Stimulated activated CD8-positive, alpha-beta memory T cell treated with anti-CD3 and anti-CD28 coated beads, Interleukin-12 subunit alpha, Interleukin-12 subunit beta, amount 100 ng/mL, for 24 hours (primary cell): ENCODE results near the gene F12.
"Not testable (repeated sequence)": the region's sequence is repeated elsewhere in the genome, so short reads cannot be mapped to it uniquely, and the experiment has no call there.

ENCODE experiments used
- DNase-seq: peaks from one replicate; pipeline ENCODE4 v3.0.0-alpha.2; 2020; ENCODE audit errors: extremely low read depth

Gene F12

DNA sequence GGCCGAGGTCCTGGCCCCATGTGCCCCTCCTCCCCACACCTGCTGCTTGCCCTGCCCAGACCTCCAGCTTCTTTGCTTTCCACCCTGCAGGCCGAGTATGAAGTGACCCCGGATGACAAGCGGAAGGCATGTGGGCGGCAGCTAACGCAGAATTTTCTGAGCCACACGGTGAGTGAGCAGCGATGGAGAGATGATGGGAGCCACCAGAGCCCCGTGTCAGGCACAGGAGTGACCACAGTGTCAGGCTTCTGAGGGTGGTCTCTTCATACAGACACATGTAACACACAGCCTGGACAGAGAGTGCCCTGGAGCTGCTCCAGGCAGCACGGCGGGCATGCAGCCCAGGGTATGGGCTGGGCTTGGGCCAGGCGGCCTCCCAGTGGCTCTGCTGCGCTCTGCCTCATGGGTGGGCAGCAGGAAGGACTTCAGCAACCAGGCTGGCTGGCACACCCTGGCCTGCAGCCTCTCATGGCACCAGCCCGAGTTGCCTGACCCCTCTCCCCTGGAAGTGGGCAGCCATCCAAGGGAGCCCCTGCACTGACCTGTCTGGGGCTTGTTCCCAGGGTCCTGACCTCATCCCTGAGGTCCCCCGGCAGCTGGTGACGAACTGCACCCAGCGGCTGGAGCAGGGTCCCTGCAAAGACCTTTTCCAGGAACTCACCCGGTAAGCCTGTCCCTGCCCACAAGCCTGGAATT is 22.9 kb upstream of the F12 start:
- DNase-seq = no peak

DNA sequence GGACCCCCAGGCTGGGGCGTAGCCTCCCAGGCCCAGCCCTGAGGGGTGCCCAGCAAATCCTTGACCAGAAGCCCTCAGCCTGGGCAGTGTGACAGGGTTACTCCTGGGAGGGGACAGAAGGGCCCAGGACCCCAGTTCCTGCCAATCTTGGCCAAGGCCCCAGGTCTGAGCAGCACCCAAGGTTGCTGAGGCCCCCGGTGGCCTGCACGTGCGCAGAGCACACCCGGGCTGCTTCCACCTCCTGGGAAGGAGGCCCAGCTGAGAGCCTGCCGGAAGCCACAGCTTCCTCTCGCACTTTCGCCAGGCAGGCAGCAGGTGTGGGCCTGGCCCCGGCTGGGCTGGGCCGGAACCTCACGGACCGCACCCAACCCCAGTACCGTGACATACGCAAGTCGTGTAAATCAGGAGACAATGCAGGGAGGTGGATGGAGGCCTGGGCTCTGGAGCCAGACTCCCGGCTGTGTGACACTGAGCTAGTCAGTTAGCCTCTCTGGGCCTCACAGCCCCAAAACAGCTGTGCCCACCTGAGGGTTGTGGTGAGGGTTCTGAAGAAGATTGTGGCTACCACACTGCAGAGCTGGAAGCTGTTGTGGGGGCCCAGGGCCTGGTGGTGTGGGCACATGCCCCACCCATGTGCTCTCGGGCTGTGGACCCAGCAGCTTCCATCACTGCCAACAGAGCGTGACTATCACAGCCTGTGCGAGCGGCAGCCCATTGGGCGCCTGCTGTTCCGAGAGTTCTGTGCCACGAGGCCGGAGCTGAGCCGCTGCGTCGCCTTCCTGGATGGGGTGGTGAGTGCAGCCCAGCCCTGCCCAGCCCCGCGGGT is 22.2 kb upstream of the F12 start:
- no peak for DNase-seq

DNA sequence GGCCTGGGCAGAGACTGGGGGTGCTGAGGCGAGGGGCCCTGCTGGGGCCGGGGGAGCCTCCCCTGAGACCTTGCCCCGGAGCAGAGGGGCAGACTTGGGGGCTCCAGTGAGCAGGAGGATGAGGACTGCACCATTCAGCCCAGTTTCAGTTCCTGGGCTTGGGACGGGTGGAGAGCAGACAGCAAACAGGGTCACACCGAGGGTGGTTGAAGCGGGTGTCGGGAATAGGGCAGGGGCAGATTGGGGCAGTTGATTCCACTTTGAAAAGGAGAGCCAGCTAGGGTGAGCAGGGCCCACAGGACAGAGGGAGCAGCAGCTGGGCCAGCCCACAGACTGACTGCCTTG is 21.6 kb upstream of the F12 start:
- DNase-seq = no peak

DNA sequence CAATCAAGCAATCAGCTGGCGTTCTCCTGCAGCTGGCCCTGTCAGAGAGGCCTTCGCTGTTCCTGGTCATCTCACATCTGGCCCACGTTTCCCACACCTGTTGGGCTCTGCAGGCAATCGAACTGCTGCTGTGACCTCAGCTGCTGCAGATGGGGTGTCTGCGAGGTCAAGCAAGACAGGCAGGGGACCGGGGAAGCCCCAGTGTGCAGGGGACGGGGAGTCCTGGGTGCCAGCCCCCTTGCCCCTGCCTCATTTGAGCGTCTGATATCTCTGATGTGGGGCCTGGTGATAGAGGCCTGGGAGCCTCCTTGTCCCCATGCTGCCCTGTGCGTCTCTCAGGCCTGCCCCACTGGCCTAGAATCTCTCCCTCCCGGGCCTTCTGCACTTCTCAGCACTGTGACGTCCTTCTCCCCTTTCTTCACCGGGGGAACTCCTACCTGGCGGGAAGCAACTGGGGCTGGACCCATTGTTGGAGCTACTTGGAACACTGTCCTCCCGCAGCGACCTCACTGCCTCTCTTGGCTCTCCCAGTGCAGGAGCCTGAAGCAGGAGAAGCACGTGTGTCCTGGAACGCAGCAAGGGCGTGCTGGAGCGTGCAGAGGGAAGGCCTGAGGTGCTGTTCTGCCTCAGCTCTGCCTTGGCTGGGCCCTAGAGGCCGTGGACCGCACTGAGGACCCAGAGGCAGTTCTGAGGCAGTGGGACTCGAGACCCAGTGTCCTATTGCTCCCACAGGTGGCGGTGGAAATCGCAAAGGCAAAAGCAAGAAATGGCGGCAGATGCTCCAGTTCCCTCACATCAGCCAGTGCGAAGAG is 21.0 kb upstream of the F12 start:
- no peak for DNase-seq

DNA sequence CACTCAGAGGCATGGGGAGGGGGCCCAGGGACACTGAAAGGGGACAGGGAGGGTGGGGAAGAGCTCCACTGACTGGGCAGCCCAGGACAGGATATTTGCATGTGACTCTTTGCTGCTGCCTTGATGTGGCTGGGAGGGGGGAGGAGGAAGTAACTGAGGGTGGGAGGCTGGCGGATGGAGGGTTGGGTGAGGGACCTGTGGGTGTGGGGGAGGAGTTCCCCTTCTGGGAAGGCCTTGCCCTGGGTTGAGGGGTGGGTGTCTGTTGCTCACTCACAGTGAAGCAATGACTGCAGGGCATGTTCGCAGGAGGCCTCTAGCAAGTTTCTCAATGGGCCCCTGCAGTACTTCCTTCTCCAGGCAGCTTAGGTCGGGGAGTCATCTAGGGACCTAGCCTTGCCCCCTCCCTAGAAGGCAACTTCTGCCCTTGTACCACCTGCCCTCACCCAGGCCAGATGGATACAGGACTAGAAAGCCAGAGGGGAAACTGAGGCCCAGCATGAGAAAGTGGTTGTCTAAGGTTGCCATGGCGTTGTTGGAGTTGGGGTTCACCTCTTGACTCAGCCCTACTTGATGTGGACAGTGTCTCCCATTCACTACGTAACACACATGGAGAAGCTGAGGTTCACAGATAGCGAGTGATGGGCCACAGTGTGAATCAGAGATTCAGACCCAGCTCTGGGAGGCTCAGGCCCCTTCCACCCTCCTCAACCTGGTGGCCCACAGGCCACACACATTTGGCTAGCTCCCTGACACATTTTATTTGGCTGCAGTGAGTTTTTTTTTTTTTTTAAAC is 20.1 kb upstream of the F12 start:
- DNase-seq = peak; percentile 70

DNA sequence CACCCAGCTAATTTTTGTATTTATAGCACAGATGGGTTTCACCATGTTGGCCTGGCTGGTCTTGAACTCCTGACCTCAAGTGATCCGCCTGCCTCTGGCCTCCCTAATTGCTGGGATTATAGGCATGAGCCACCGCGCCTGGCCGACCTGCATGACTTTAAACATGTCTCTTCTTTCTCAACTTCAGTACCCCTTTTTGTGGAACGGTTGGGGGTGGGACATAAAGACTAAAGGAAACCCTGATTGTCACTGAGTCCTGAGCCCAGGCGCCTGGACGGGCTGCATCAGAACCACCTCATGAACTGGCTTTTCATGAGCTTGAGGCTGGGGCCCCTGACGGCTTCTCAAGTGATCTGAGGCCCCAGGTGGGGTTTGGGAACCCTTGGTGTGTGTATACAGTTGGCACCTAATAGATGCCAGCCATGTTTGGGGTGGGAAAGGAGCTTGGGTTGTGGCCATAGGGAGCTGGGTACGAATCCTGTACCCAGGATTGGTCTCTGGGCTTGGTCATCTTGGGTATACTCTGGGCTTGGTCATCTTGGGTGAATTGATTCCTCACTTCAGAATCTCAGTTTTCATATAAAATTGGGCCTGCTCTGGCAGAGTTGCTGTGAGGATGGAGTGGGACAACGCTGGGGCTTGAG is 19.3 kb upstream of the F12 start:
- no peak for DNase-seq

DNA sequence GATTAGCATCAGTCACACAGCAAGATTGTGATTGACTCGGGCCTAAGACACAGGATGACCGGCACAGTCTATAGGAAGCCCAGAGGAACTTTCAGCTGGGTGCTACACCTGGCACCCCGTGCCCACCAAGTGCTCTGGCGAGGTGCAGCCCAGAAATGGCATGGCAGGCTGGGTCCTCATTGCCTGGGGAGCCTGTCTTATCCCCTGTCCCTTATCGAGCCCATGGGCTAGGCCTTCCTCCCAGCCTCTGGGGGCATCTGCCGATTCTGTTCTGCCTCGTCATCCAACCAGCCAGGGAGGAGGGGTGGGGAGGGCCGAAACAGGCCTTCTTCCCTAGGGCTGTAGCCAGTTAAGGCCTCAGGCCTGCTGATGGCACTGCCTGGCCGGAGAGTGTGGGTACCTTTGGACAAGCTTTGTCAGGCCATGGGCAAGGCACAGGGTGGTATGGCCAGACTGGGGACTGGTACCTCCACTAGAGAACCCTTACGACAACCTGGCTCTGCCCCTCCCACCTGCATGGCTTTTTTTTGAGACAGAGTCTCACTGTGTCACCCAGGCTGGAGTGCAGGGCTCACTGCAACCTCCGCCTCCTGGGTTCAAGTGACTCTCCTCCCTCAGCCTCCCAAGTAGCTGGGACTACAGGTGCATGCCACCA is 18.7 kb upstream of the F12 start:
- DNase-seq = no peak

DNA sequence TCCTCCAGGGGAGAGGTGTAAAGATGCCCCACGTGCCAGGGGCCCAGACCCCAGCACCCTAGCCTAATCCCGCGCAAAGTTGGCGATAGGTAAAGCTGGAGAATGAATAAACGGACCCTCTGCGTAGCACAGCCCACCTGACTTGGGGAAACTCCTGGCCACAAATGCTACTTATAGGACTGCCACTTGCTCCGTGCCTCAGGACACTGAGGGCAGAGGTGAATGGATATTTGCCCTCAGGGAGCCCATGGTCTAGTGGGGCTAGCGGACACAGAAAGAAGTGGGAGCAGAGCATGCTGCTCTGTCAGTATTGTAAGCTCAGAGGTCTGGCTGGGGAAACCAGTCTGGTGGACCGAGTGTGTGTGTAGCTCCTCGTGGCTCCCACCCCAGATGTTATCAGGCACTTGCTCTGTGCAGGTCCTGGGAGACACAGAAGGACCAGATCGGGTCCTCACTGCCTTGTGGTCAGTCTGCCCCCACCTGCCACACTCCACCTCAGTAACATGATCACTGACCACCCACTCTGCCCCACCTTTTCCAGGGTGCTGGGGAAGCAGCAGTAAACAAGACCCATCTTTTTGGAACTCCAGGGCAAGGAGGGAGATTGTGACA is 18.0 kb upstream of the F12 start:
- no peak for DNase-seq

DNA sequence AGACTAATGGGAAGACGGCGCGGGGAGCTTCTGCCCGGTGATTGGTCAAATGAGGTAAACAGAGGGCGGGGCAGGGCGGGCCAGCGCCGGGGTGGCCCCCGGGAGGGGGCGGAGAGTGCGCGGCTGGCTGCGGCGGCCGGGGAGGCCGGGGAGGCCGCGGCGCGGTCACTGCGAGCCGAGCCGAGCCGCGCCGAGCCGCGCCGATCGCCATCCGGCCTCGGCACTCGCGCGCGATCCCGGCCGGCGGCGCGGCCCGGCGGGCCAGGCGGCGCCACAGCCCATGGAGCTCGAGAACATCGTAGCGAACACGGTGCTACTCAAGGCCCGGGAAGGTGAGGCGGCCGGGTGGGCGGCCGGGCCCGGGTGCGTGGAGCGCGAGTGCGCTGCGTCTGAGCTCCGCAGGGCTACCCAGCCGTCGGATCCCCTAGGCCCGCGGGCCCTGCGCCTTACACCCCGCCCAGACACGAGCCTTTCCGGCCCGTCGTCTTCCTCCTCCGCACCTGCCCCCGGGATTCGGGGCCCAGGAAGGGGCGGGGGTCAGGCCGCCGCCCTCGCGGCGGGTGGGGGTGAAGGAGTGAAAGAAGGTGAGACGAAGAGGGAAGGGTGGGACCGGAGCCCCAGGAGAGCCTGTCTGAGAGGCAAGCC is 17.3 kb upstream of the F12 start, which contains the start of gene GRK6:
Gene GRK6 (plus strand): TSS at position 111 of the 645 bp plus-strand sequence. CDS start 170 bp downstream, at position 281.
- DNase-seq = no peak

DNA sequence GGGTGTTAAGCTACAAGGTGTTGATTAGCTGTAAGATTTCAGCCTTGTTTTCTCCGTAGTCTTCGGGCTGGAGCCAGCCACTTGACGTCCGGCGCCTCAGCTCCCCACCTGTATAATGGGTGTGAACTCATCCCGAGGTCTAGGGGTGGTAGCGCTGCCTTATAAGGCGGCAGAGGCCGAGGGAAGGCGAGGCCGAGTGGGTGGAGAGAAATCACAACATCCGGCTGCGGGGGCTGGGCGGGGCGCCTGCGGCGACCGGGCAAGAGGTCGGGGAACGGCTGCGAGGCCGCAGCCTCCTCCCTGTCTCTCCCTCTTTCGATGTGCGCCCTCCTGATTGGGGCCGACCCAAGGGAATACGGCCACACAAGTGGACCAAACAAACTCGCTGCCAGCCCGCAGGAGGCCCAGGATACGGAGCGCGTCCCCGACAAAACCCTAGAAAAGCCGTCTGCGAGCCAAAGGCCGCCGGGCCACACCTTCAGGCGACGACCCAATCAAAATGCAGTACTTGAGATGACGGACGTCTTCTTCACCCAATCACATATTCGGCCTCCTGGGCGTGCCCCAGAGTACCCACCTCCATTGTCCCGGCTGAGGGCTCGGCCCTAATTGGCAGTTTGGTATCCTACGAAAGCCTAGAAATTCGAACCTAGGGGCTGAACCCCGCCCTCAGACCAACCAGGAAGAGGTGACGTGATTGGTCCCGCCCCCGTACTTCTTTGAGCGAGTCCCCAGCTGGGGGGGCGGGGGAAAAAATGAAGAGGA is 16.6 kb upstream of the F12 start:
- peak; percentile 99 for DNase-seq

DNA sequence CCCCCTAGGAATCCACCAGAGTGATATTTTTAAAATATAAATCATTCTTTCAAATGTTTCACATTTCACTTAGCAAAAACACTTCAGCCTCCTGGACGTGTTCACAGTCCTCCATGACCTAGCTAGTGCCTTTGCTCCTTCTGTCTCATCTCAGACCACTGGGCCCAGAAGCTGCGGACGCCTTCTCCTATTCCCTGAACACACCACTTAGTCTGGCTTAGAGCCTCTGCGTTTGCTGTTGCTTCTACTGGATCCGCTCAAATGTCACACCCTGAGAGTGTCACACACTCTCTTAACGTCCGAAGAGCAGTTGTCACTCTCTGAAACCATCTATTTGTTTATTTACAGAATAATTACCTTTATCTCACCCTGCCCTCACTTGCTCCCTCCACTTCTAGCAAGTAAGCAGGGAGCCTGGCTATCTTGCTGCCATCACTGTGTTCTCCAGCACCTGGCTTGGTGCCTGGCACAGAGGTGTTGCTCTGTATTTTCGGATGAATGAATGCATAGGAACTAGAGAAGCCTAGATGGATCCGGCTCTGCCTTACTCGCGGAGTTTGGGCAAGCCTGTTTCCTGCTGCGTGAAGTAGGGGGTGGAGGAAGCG is 15.9 kb upstream of the F12 start:
- DNase-seq = no peak

DNA sequence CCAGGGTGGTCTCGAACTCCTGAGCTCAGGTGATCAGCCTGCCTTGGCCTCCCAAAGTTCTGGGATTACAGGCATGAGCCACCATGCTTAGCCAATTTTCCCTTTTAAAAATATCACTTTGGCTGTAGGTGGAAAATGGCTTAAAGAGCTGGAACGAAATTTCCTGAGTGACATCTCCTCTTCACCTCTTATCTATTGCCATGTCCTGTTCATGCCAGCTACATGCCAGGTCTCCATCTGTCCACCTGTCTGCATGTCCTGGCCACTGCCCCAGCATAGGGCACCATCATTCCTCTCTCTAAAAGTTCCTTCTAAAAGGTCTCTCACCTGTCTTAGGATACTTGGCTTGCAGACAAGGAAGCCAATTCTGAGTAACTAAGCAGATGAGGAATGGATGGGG is 14.3 kb upstream of the F12 start:
- no peak for DNase-seq

DNA sequence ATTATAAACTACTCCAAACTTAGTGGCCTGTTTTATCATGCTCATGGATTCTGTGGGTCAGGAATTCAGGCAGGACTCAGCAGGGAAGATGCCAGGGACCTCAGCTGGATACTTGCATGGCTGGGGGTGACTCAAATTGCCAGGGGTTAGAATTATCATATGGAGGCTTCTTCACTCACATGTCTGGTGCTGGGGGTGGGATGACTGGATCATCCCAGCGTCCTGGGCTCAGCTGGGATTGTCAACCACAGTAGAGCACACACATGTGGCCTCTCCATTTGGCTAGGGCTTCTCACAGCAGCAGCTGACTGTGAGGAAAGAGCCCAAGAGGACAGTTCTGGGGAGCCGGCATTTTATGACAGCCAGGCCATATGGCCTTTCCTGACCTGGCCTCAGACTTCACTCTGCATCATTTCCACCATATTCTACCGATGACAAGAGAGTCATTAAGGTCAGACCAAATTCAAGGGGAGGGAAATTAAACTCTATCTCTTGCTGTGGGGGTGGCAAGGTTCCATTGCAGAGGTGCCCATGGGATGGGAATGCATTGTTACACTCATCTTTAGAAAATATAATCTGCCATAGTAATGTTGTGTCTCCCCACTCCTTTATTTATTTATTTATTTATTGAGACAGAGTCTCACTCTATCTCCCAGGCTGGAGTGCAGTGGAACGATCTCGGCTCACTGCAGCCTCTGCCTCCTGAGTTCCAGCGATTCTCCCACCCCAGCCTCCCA is 11.9 kb upstream of the F12 start:
- DNase-seq = no peak

DNA sequence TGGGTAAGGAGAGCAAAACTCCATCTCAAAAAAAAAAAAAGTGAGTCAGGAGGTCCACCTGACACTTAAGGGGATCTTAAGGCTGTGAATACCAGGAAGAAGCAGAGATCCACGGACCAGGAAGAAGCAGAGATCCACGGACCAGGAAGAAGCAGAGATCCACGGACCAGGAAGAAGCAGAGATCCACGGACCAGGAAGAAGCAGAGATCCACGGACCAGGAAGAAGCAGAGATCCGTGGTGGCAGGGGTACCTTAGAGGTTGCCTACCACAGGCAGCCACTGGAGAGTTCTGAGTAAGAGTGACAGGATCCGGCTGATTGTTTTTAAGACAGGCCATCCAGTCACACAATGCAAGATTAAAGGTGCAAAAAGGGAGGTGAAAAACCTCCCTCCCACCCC is 11.1 kb upstream of the F12 start:
- DNase-seq = not testable (repeated sequence)

DNA sequence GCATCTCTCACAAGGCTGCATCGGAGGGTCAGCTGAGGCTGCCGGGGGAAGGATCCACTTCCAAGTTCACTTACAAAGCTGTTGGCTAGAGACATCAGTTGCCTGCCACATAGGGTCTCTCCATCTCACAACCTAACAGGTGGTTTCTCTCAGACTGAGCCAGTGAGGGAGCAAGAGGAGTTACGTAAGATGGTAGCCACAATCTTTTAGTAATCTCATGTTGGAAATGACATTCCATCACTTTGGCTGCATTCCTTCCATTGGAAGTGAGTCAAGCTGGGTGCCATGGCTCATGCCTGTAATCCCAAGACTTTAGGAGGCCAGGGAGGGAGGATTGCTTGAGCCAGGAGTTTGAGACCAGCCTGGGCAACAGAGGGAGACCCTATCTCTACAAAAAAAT is 9.7 kb upstream of the F12 start:
- DNase-seq = no peak

DNA sequence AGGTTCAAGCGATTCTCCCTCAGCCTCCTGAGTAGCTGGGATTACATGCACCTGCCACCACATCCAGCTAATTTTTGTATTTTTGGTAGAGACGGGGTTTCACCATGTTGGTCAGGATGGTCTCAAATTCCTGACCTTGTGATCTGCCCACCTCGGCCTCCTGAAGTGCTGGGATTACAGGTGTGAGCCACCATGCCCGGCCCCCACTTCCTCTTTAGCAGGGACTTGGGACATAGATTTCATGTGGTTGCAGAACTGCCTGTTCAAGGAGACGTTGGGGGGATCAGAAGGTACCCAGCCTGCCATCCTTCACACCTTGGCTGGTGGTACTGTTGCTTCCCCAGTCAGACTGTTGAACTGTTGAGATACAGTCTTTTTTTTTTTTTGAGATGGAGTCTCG is 7.7 kb upstream of the F12 start:
- DNase-seq = not testable (repeated sequence)

DNA sequence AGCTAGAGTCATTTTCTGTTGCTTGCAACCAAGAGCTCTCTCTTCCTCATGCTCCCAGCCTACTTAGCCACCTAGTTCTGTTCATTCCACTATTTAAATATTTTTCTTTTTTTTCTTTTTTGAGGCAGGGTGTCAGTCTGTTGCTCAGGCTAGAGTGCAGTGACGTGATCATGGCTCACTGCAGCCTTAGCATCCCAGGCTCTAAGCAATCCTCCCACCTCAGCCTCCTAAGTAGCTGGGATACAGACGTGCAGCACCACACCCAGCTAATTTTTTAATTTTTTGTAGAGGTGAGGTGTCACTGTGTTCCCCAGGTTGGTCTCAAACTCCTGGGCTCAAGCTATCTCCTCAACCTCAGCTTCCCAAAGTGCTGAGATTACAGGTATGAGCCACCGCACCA is 5.1 kb upstream of the F12 start:
- DNase-seq = no peak
